ENCODE results near the gene KIF6.
"Not testable (repeated sequence)": the region's sequence is repeated elsewhere in the genome, so short reads cannot be mapped to it uniquely, and the experiment has no call there.

The KIF6 gene

GRCh38 chr6:39546731-39547130, 178.5 kb downstream of the KIF6 start:
- DNase-seq, result no peak

- no peak for DNase-seq
These were observed 181.3 kb downstream of the KIF6 start for GRCh38 chr6:39543950-39544349.

DNA sequence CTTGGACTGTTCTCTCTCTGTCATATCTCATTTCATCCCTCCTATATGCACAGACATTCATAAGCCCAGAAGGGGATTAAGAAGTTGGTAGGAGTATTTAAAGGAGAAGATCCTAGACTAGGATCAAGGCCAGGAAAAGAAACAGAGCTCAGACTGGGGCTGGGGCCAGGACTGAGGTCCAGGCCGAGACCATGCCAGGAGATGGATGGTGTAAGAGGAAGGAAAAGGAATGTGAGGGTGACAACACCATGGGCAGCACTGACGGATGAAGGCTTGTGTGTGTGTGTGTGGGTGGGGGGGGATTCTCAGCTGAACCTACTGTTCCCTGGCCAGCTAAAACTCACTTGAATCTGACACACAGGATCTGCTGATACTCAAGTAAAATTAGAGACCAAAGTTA, 182.1 kb downstream of the KIF6 start:
- DNase-seq, result no peak

DNA sequence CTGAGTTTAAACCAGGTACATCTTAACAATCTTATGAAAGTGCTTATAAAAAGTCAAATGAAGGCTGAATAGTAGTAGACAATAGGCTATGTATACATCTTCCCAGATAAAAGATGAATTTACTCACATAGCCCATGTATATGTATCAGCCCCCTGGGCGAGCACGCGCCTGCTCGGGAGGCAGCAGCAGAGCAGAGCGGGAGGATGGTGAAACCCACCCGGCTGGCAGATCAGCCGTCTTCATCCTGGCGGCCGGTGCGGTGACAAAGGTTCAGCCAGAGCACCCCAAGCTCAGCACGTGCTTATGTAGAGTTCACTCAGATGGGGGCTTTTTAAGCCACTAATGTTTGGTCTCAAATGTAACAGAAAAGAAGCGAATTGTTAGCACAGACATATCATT, 184.8 kb downstream of the KIF6 start:
- DNase-seq, result no peak

- DNase-seq, result no peak
These were observed 194.9 kb downstream of the KIF6 start for GRCh38 chr6:39530201-39530759.

DNA sequence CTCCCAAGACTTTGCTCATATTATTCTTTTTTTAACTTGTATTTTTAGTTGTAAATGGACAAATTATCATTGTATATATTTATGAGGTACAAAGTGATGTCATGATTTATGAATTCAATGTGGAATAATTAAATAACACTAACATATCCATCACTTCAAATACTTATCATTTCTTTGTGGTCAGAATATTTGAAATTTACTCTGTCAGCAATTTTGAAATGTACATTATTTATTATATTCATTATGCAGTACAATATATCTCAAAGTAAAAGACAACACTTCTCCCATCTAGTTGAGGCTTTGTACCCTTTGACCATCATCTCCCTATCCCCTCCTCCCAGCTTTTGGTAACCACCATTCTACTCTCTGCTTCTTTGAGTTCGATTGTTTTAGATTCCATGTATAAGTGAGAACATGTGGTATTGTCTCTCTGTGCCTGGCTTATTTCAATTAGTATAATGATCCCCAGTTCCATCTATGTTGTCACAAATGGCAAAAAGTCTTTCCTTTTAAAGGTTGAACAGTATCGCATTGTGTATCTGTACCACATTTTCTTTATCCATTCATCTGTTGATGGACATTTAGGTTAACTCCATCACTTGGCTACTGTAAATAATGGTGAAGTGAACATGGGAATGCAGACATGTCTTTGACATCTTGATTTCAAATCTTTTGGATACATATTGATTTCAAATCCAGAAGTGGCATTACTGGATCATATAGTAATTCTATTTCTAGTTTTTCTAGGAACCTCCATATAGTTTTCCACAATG, 197.2 kb downstream of the KIF6 start:
- no peak for DNase-seq

GRCh38 chr6:39524007-39524406, 201.2 kb downstream of the KIF6 start:
- DNase-seq, result no peak

GRCh38 chr6:39521958-39522357, 203.2 kb downstream of the KIF6 start:
- DNase-seq, result no peak

GRCh38 chr6:39520916-39521315, 204.3 kb downstream of the KIF6 start:
- no peak for DNase-seq

GRCh38 chr6:39520411-39520810, 204.8 kb downstream of the KIF6 start:
- DNase-seq, result no peak

- DNase-seq, result no peak
These were observed 207.0 kb downstream of the KIF6 start for GRCh38 chr6:39518221-39518620.

DNA sequence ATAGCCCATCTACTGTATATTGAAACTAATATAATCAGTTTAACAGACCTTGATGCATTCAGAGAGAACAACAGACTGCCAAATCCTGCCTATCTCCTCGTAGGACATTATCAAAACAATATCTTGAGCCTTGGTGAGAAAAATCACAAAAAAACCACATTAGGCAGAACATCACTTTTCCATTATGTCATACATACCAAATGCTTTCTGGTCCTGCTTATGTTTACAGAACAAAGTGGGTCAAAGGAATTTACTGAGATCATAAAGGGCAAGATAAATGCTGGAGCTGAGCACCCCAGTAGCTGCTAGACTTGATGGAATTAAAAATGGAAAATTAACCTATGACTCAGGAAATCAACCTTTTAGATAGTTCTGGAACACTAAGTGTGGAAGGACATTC, 207.5 kb downstream of the KIF6 start:
- DNase-seq, result no peak

- no peak for DNase-seq
These were observed 208.7 kb downstream of the KIF6 start for GRCh38 chr6:39516471-39516870.

- no peak for DNase-seq
These were observed 209.7 kb downstream of the KIF6 start for GRCh38 chr6:39515471-39515870.

GRCh38 chr6:39515006-39515405, 210.2 kb downstream of the KIF6 start:
- no peak for DNase-seq

GRCh38 chr6:39509831-39510230, 215.4 kb downstream of the KIF6 start:
- DNase-seq, result not testable (repeated sequence)

DNA sequence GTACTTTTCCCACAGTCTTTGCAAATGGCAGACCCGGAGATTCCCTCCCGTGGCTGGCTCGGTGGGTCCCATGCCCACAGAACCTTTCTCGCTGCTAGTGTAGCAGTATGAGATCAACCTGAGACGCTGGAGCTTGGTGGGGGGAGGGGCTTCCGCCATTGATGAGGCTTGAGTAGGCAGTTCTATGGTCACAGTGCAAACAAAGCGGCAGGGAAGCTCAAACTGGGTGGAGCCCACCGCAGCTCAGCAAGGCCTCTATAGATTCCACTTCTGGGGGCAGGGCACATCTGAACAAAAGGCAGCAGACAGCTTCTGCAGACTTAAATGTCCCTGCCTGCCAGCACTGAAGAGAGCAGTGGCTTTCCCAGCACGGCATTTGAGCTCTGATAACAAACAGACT, 216.7 kb downstream of the KIF6 start:
- peak; percentile 29 for DNase-seq

GRCh38 chr6:39507331-39507998, 217.7 kb downstream of the KIF6 start:
- no peak for DNase-seq

- not testable (repeated sequence) for DNase-seq
These were observed 222.7 kb downstream of the KIF6 start for GRCh38 chr6:39502362-39502955.

DNA sequence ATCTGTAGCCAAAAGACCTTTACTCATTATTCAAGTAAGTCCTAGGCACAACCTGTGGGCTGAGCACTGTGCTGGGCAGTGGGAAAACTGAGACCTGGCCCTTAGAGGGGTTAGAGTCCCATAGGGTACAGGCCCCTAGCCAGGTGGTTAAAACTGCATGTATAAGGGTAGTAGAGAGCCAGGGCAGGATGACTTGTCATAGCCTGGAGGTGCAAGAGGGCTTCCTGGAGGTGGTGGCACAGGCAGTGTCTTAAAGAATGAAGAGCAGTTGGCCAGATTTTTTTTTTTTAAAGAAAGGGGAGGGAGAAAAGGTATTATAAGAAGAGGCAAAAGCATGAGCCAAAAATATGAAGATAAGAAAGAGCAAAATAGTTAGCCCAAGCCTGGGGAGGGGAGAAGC, 226.2 kb downstream of the KIF6 start:
- DNase-seq, result no peak

GRCh38 chr6:39498096-39498495, 227.1 kb downstream of the KIF6 start:
- DNase-seq, result no peak

DNA sequence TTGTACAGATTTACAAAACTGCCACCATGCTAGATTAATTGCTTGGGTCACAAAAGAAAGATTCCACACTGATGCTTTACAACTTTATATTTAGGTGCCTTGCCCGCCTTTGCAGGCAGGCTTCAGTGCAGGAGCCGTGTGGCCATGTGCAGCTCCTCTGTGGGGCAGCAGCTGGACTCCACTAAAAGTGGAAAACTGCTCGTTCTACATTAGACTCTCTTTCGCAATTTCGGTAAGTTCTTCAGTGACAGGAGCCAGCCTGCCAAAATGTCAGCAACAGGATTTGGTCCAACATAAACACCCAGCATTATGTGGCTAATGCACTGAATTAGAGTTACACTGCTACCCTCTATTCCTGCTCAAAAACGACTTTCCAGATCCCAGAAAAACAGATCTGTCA, 228.3 kb downstream of the KIF6 start:
- no peak for DNase-seq

GRCh38 chr6:39496456-39496855, 228.8 kb downstream of the KIF6 start:
- DNase-seq, result no peak

DNA sequence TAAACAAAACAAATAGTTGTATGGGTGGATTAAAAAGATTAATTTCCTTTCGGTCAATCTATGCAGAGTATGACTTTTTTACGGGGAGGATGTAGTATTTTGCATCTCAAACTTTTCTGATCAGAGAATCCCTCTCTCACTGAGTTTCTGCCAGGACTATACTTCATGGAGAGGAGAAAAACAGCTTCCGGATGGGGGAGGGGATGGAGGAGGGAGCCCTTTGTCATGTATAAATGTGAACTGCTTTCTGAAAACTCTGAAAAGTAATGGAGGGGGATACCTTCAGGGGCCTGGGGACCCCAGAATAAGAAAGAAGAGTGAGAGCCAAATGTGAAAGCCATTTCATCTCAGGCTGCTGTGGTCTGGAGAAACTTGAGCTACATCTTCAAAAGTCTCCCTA, 229.6 kb downstream of the KIF6 start:
- no peak for DNase-seq

All from NCI-H510A treated with DMSO at 0.1 percent for 48 hours (cell line).